Measurements from ENCODE around the gene CACTIN.

The CACTIN gene

GRCh38 chr19:3656747-3657394 is 30.3 kb upstream of the CACTIN start:
- H3K4me3 ChIP-seq (ENCODE audit: low read depth, low read length): no peak overlapping the region
- no peak for TF ChIP-seq CTCF (IDR thresholded peaks at IDR 0.05; ENCODE audit: low read depth, low read length, missing control alignments)
- DNase-seq (ENCODE audit: low read depth): no peak

DNA sequence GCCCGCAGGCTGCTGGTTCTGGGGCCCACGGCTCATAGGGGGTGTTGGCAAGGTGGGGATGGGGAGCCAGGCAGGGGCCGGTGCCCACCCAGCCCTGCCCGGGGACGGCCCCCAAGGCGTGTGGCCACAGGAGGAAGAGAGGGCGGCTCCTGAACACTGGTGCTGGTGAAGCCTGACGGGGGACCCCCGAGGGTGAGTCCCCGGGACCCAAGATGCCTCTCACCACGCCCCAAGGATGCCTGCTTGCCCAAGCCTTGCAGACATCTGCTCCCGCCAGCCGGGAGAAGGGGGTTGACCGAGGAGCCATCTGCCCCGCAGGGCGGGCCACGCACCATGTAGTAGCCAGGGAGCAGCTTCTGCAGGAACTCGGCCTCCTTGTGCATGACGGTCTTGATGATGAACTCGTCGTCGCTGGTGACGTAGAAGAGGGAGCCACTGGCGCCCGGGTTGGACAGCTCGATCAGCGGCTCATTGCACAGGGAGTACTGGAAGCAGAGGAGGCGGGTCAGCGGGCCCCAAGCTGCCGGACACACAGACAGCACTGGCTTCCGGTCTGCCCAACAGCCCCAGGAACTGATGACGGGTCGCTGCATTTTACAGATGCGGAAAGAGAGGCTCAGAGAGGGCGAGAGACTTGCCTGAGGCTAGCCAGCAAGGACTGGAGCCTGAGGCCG is 29.6 kb upstream of the CACTIN start:
- no peak for DNase-seq (ENCODE audit: low read depth)
- no peak overlapping the region for H3K4me3 ChIP-seq (ENCODE audit: low read depth, low read length)
- TF ChIP-seq CTCF (IDR thresholded peaks at IDR 0.05; ENCODE audit: low read depth, low read length, missing control alignments): no peak

GRCh38 chr19:3655402-3656072 is 28.9 kb upstream of the CACTIN start:
- no peak overlapping the region for H3K4me3 ChIP-seq (ENCODE audit: low read depth, low read length)
- DNase-seq (ENCODE audit: low read depth): no peak
- no peak for TF ChIP-seq CTCF (IDR thresholded peaks at IDR 0.05; ENCODE audit: low read depth, low read length, missing control alignments)

DNA sequence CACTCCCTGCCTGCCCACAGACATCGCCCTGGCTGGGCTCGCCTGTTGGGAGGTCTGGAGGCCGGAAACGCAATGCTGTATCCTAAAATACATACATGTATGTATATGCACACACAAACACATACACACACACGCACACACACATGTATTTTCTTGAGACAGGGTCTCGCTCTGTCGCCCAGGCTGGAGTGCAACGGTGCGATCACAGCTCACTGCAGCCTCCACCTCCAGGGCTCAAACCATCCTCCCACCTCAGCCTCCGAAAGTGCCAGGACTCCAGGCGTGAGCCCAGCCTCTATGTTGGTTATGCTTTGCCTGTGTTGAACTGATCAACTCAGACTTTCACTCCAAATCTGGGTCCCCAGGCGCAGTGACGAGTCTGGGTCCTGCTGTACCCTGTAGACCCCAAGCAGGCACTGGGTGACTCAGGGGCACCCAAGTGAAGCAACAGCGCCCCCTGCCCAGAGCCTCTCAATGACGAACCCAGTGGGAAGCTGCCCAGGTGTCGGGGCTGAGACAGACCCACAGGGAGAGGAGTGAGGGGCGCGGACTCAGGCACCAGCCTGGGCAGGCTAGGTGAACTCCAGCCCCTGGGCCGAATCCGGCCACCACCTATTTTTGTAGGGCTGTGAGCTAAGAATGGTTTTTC is 27.4 kb upstream of the CACTIN start:
- no peak overlapping the region for H3K4me3 ChIP-seq (ENCODE audit: low read depth, low read length)
- TF ChIP-seq CTCF (IDR thresholded peaks at IDR 0.05; ENCODE audit: low read depth, low read length, missing control alignments): no peak
- DNase-seq (ENCODE audit: low read depth): no peak

DNA sequence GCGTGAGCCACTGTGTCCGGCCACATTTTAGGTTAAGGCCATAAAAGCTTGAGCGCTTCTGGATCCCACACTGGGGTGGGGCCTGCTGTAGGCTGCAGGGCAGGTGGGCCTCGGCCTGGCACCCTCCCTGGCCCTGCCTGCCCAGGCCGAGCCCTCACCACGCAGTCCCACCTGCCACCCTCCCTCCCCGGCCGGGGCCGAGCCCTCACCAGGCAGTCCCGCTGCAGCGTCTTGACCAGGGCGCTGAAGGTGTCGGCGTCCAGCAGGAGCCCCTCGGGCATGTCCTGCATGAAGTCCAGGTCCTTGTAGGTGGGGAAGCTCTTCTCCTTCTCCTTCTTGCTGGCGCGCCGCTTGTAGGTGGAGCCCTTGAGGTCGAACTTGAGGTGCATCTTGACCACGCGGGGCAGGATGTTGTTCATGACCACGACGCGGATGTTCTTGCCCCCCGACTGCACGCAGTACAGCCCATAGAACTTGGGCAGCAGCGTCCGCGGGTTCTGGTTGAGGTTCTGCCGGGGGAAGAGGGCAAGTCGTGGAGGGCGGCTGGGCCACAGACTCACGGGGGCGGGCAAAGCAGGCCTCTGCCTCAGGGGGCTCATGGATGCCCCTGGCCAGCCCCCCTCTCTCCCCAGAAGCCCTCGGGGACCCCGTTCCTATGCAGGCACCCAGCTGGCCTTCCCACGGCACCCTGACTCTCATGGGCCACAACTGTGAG is 26.6 kb upstream of the CACTIN start:
- DNase-seq (ENCODE audit: low read depth): no peak
- TF ChIP-seq CTCF (IDR thresholded peaks at IDR 0.05; ENCODE audit: low read depth, low read length, missing control alignments): no peak
- H3K4me3 ChIP-seq (ENCODE audit: low read depth, low read length): no peak overlapping the region

DNA sequence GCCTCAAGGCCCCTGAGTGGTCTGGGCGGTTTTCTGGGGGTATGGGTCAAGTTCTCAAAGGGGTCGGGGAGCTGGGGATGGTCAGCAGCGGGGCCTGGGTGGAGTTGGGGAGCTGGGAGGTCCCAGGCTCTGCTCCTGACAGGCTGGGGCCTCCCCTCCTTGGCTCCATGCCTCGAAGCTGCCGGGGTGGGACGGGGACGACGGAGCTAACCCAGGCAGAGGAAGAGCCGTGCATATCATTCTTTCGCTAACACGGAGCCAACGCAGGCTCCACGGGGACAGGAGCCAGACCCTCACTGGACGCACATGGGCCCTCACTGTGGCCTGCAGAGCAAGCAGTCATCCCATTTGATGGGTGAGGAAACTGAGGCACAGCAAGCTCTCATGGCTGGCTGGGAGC is 25.8 kb upstream of the CACTIN start:
- no peak for TF ChIP-seq CTCF (IDR thresholded peaks at IDR 0.05; ENCODE audit: low read depth, low read length, missing control alignments)
- DNase-seq (ENCODE audit: low read depth): no peak
- no peak overlapping the region for H3K4me3 ChIP-seq (ENCODE audit: low read depth, low read length)
